GM12878 (cell line): ENCODE results near the gene OR2G2.

Experiments
- EP300 ChIP-seq, 2 experiments: fragments of 150-350 bp in 1 of 2; IDR thresholded peaks; 2 replicates each; pipeline ENCODE4 v1.6.1; 2011 to 2012; ENCODE audit warnings: low read depth in 2 of 2, low read length in 2 of 2, borderline replicate concordance in 1 of 2, improper control_type of control experiment in 1 of 2, inconsistent platforms in 1 of 2; ENCODE audit not compliant: control insufficient read depth in 1 of 2
- NR2C2 ChIP-seq: IDR thresholded peaks from 2 replicates; pipeline ENCODE4 v1.6.1; 2011; ENCODE audit warnings: borderline replicate concordance, low read depth; ENCODE audit not compliant: control insufficient read depth, insufficient read length
- POLR2AphosphoS5 ChIP-seq: IDR thresholded peaks from 2 replicates; pipeline ENCODE4 v1.6.1; 2011; ENCODE audit warnings: mild to moderate bottlenecking, low read length, inconsistent platforms
- YY1 ChIP-seq: IDR thresholded peaks from 2 replicates; pipeline ENCODE4 v1.6.1; 2011; ENCODE audit warnings: low read depth, mild to moderate bottlenecking, low read length

DNA sequence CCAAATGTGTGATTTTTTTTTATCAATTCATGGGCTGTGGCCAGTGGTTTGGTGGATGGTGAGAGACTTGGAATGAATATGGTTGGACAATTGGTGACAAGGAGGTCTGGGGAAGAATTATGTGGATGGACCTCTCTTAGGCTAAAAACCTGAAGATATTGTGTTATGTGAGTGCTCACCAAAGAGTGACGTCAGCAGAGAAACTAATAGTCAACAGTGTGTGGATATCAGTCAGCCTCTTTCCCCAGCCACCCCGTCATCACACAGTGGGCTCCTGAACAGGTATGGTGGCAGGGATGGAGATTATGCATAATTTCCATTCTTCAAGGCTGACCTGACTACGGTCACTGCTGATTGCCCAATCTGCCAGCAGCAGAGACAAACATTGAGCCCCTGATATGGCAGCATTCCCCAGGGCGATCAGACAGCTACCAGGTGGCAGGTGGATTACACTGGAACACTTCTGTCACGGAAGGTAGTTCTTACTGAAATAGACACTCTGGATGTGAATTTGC is 9.2 kb upstream of the OR2G2 start:
- TF ChIP-seq YY1, result no peak
- no peak for TF ChIP-seq NR2C2
- TF ChIP-seq POLR2AphosphoS5, result no peak
- TF ChIP-seq EP300 (IDR thresholded peaks at IDR 0.05; ENCODE audit: borderline replicate concordance in 1 of 2, control insufficient read depth in 1 of 2, low read depth in 2 of 2, low read length in 2 of 2), result no peak
